Lower lobe of right lung (tissue), 2 donors: Measurements from ENCODE around the gene ATP8B1. TPM values are rescaled to one million over a fixed set of nuclear protein-coding genes. Genes with fewer than 3 reads are reported as not detected.

Source experiments
- ATAC-seq, 2 donors: fragments of 200-7000 bp; cut with Tn5 transposase; one replicate each; pipeline ENCODE4 v1.9.1; 2020 to 2022; ENCODE audit warnings: mild to moderate bottlenecking in 2 of 2, moderate library complexity in 2 of 2
- DNase-seq: peaks from one replicate; pipeline ENCODE4 v3.0.0-alpha.2; 2020
- H3K27ac ChIP-seq: fragments of 200-600 bp; one replicate; pipeline ENCODE4 v1.8.0; 2022
- H3K27me3 ChIP-seq: fragments of 200-600 bp; one replicate; pipeline ENCODE4 v1.8.0; 2022; ENCODE audit warnings: low read depth
- H3K36me3 ChIP-seq: fragments of 200-600 bp; one replicate; pipeline ENCODE4 v1.8.0; 2022; ENCODE audit warnings: mild to moderate bottlenecking
- H3K4me1 ChIP-seq: fragments of 200-600 bp; one replicate; pipeline ENCODE4 v1.8.0; 2022
- H3K4me3 ChIP-seq: fragments of 200-600 bp; one replicate; pipeline ENCODE4 v1.8.0; 2022; ENCODE audit warnings: mild to moderate bottlenecking
- H3K9me3 ChIP-seq: fragments of 200-600 bp; one replicate; pipeline ENCODE4 v1.8.0; 2022
- intact Hi-C: fragments of 100-400 bp; cut with DNase I; formaldehyde crosslinking; loops from one replicate; pipeline ENCODE4 v1.11.0; 2022
- total RNA-seq: library from RNA; stranded (reverse); fragmentation: NEBNext Ultra II Directional; extraction: Animal tissue kit (Norgen Biotek cat#: 25700); gene quantifications from one replicate; pipeline ENCODE4 v1.2.1, GENCODE V29; 2021
- TF ChIP-seq, protein P1 (sequence below): fragments of 200-600 bp; IDR thresholded peaks from one replicate; pipeline ENCODE4 v1.8.0; 2022; ENCODE audit warnings: antibody characterized with exemption, mild to moderate bottlenecking
- donor health status: DM: no; HTN: yes; CAD: no; lungs with severe emphysema.

Gene ATP8B1
- total RNA-seq, 1 donor from 2014 or later = 27.2 TPM

DNA sequence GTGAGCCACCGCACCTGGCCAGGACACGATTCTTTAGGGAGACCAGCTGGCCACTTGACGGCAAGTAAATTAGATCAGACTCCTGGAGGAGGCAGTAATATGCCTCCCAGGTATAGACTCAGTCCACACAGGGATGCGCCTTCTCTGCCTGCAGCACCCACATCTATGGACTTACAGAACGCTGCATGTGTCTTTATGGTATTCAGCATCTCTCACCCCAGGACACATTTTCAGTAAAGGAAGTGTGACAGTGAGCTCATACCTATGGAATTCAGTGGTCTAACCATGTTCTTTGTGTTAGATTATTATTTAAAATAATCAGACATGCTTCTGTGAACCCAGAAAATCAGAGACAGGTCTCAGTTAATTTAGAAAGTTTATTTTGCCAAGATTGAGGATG is 175.6 kb downstream of the ATP8B1 start:
- TF ChIP-seq, protein P1, sequence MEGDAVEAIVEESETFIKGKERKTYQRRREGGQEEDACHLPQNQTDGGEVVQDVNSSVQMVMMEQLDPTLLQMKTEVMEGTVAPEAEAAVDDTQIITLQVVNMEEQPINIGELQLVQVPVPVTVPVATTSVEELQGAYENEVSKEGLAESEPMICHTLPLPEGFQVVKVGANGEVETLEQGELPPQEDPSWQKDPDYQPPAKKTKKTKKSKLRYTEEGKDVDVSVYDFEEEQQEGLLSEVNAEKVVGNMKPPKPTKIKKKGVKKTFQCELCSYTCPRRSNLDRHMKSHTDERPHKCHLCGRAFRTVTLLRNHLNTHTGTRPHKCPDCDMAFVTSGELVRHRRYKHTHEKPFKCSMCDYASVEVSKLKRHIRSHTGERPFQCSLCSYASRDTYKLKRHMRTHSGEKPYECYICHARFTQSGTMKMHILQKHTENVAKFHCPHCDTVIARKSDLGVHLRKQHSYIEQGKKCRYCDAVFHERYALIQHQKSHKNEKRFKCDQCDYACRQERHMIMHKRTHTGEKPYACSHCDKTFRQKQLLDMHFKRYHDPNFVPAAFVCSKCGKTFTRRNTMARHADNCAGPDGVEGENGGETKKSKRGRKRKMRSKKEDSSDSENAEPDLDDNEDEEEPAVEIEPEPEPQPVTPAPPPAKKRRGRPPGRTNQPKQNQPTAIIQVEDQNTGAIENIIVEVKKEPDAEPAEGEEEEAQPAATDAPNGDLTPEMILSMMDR = no peak
- Histone ChIP-seq H3K27ac (no peak overlapping the region), H3K27me3 (no peaks in the 10 kb centered on the region), H3K4me1 (peaks cover 14% of the 10 kb centered on the region), H3K9me3 (no peaks in the 10 kb centered on the region), H3K36me3 (no peaks in the 10 kb centered on the region), H3K4me3 (no peak overlapping the region)
- intact Hi-C loops = no loop called here
- DNase-seq = no peak
- no peak for ATAC-seq

DNA sequence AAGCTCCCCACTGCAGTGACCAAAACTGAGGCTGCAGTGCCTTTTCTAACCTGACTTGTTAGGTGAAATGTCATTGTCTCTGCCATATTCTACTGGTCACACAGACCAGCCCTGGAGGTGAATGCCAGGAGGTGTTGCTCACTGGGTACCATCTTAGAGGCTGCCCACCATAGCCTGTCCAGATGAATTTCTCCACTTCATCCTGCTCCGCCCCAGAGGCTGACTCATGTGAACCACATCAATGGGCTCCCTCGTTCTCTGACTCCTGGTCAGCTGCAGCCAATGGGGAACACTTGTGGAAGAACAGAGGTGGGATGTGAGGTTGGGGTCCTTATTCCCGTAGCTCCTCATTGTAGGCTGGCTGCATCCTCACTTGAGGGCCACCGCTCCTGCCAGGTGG is 178.1 kb downstream of the ATP8B1 start:
- Histone ChIP-seq H3K4me1 (peaks cover 11% of the 10 kb centered on the region), H3K27ac (no peak overlapping the region), H3K4me3 (no peak overlapping the region), H3K27me3 (no peaks in the 10 kb centered on the region), H3K9me3 (no peaks in the 10 kb centered on the region), H3K36me3 (peaks cover under 1% of the 10 kb centered on the region)
- TF ChIP-seq, protein P1 = no peak
- intact Hi-C loops = no loop called here
- DNase-seq = no peak
- ATAC-seq = no peak

DNA sequence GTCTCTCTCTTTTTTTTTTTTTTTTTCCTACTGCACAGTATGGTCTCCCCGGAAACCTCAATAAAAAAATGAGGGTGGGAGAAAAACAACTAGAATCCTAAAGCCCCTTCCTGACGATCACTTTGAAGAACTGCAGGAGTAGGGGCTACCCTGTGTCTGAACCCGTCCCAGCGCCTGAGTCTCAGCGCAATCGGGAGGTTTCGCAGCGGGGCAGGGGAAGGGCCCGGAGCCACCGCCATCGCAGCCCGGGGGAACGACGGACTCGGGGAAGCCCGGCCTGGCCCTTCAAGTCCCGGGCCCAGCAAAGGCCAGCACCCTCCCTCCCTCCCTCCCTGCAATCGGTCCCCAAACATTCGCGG is 181.9 kb downstream of the ATP8B1 start:
- TF ChIP-seq, protein P1 = no peak
- DNase-seq (no peak), ATAC-seq (peak; percentile 51 to 57)
- Histone ChIP-seq H3K4me3 (peak overlapping the region; percentile 88), H3K36me3 (peaks cover 35% of the 10 kb centered on the region), H3K4me1 (peaks cover 17% of the 10 kb centered on the region), H3K27me3 (no peaks in the 10 kb centered on the region), H3K9me3 (no peaks in the 10 kb centered on the region), H3K27ac (peak overlapping the region; percentile 96)
- intact Hi-C loops = no loop called here

DNA sequence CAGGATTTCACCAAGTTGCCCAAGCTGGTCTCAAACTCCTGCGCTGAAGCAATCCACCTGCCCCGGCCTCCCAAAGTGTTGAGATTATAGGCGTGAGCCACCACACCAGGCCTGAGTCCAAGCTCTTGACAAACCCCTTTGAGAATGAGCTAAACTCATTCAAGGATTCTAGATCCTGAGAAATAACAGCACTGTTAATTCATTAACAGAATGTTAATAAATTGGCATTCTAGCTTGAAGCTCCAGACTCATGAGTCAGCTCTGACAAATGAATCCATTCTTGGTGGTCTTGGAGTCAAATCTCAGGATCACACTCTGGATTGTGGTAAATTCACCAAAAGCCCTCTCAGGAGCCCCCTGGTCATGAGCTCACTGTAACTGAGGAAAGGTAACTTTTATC is 183.2 kb downstream of the ATP8B1 start:
- H3K4me3 ChIP-seq = no peak overlapping the region
- H3K27ac ChIP-seq = no peak overlapping the region
- no peaks in the 10 kb centered on the region for H3K27me3 ChIP-seq
- H3K9me3 ChIP-seq = no peaks in the 10 kb centered on the region
- peaks cover 17% of the 10 kb centered on the region for H3K4me1 ChIP-seq
- TF ChIP-seq, protein P1 = no peak
- intact Hi-C loops = no loop called here
- ATAC-seq (no peak), DNase-seq (no peak)
- peaks cover 47% of the 10 kb centered on the region for H3K36me3 ChIP-seq

DNA sequence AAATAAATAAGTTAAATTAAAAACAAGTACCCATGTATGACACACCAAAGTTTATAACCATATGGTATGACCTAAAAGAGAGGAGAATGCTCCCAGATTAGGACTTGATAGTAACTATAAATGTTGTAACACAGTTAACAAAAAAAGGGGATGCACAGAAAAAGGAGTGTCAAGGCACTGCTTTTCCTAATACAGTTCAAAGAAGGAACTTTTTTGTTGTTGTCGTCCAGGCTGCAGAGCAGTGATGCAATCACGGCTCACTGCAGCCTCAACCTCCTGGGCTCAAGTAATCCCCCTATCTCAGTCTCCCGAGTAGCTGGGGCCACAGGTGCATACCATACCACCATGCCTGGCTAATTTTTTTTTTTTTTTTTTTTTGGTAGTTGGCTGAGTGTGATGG is 184.2 kb downstream of the ATP8B1 start:
- H3K4me1 ChIP-seq = peaks cover 17% of the 10 kb centered on the region
- H3K27me3 ChIP-seq = no peaks in the 10 kb centered on the region
- no peak overlapping the region for H3K4me3 ChIP-seq
- H3K36me3 ChIP-seq = peaks cover 57% of the 10 kb centered on the region
- H3K27ac ChIP-seq = no peak overlapping the region
- no peak for DNase-seq
- TF ChIP-seq, protein P1 = no peak
- intact Hi-C loops = no loop called here
- ATAC-seq = no peak
- H3K9me3 ChIP-seq = no peaks in the 10 kb centered on the region

DNA sequence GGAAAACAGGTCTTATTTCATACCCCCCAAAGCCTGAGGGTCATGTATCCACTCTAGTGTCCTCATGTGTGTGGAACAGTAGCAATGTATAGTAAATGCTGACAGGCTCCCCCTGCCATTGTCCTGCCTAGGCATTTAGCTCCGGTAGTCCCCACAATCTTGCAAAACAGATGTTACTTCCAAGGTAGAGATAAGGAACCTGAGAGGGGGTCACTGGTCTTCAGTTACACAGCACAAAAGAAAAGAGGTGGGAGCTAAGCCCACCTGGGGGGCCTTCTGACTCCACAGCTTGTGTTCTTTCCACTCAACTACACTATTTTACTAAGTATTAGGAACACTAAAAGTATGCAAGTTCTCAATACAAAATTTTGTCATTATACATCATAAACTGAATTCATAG is 199.2 kb downstream of the ATP8B1 start:
- no peak overlapping the region for H3K27ac ChIP-seq
- intact Hi-C loops = no loop called here
- DNase-seq (no peak), ATAC-seq (no peak)
- TF ChIP-seq, protein P1 = no peak
- peaks cover 99% of the 10 kb centered on the region for H3K36me3 ChIP-seq
- H3K4me3 ChIP-seq = no peak overlapping the region
- no peaks in the 10 kb centered on the region for H3K9me3 ChIP-seq
- H3K27me3 ChIP-seq = no peaks in the 10 kb centered on the region
- H3K4me1 ChIP-seq = no peaks in the 10 kb centered on the region
